HepG2 (cell line): ENCODE data around the gene PARD3. TPM values are rescaled to one million over a fixed set of nuclear protein-coding genes. Genes with fewer than 3 reads are reported as not detected.

Experiments
- ATAC-seq: fragments of 200-7000 bp; cut with Tn5 transposase; 3 replicates; pipeline ENCODE4 v1.9.1; 2020; ENCODE audit warnings: mild to moderate bottlenecking, moderate library complexity
- BruUV-seq: library from RNA; stranded (reverse); fragments of 400-500 nt; replicated peaks from 2 replicates; lab custom pipeline; 2021; lab: Mats Ljungman, UMichigan
- CTCF ChIA-PET: fragments of 300-600 bp; formaldehyde crosslinking; extraction: SDS; loops from one replicate; lab custom pipeline; 2021; ENCODE audit warnings: low total read pairs, inconsistent platforms, low intra/inter-chr PET ratio; lab: Yijun Ruan, JAX
- POLR2A ChIA-PET: fragments of 350-600 bp; sonication (Branson Sonifier 250); formaldehyde crosslinking; loops from one replicate; lab custom pipeline; 2020; ENCODE audit warnings: antibody characterized with exemption, inconsistent platforms; lab: Yijun Ruan, JAX
- DNase-seq: peaks from one replicate; pipeline ENCODE4 v3.0.0-alpha.2; 2015; ENCODE audit warnings: low spot score
- FAIRE-seq: peaks from 3 replicates; lab custom pipeline; 2011; peaks lifted over from hg19 to GRCh38; lab: Jason Lieb, UNC
- H2AFZ ChIP-seq: one replicate; pipeline ENCODE4 v1.6.1; 2011; ENCODE audit warnings: low read length, inconsistent platforms
- H3K27ac ChIP-seq: fragments of 300-600 bp; 3 replicates; pipeline ENCODE4 v1.8.0; 2011; ENCODE audit warnings: mixed run types, mild to moderate bottlenecking, mixed read lengths, low read length, inconsistent platforms; ENCODE audit not compliant: insufficient read depth; ENCODE audit errors: extremely low read length
- H3K27me3 ChIP-seq, 2 experiments: fragments of 200-600 bp in 1 of 2; 2 replicates in 1 of 2; 3 replicates in 1 of 2; pipeline versions ENCODE4 v1.6.0 to v1.8.0; 2011; ENCODE audit warnings: low read length in 2 of 2, mild to moderate bottlenecking in 2 of 2, moderate library complexity in 2 of 2, inconsistent platforms in 1 of 2; ENCODE audit not compliant: insufficient read depth in 2 of 2, control insufficient read depth in 1 of 2
- H3K36me3 ChIP-seq, 2 experiments: fragments of 200-600 bp in 1 of 2; replicated peaks in 1 of 2; 2 replicates in 1 of 2; 3 replicates in 1 of 2; pipeline versions ENCODE4 v1.5.1 to v1.8.0; 2011; ENCODE audit warnings: low read length in 2 of 2, inconsistent platforms in 1 of 2; ENCODE audit not compliant: insufficient read depth in 2 of 2, control insufficient read depth in 1 of 2
- H3K4me1 ChIP-seq: 2 replicates; pipeline ENCODE4 v1.5.1; 2012; ENCODE audit warnings: low read length, inconsistent platforms; ENCODE audit not compliant: insufficient read depth
- H3K4me2 ChIP-seq: 2 replicates; pipeline ENCODE4 v1.6.0; 2011; ENCODE audit warnings: low read depth, low read length, inconsistent platforms
- H3K4me3 ChIP-seq, 3 experiments: fragments of 200-600 bp in 1 of 3; sonication (generic), shearing (Covaris generic) in 1 of 3; replicated peaks in 1 of 3; 2 replicates each; pipeline ENCODE4 v1.5.1; 2011 to 2016; ENCODE audit warnings: low read length in 3 of 3, inconsistent platforms in 2 of 3, low read depth in 2 of 3, mild to moderate bottlenecking in 2 of 3, control low read depth in 1 of 3, mixed read lengths in 1 of 3; ENCODE audit not compliant: insufficient read depth in 1 of 3
- H3K79me2 ChIP-seq: one replicate; pipeline ENCODE4 v1.6.1; 2011; ENCODE audit warnings: low read length, inconsistent platforms; ENCODE audit not compliant: insufficient read depth
- H3K9ac ChIP-seq: 2 replicates; pipeline ENCODE4 v1.6.0; 2011; ENCODE audit warnings: mild to moderate bottlenecking, low read depth, low read length, inconsistent platforms; ENCODE audit not compliant: insufficient read depth
- H3K9me3 ChIP-seq: 2 replicates; pipeline ENCODE4 v1.5.1; 2012; ENCODE audit warnings: mild to moderate bottlenecking, low read length
- H4K20me1 ChIP-seq: 2 replicates; pipeline ENCODE4 v1.6.0; 2011; ENCODE audit warnings: inconsistent platforms, mild to moderate bottlenecking, low read length, moderate library complexity; ENCODE audit not compliant: insufficient read depth
- ARNT2 ChIP-seq: sonication (generic); formaldehyde crosslinking; IDR thresholded peaks from 2 replicates; pipeline ENCODE4 v1.8.0; 2022; ENCODE audit warnings: mild to moderate bottlenecking, low read depth, missing genetic modification reagents, moderate library complexity
- CBX1 ChIP-seq: IDR thresholded peaks from one replicate; pipeline ENCODE4 v1.6.1; 2016; ENCODE audit warnings: antibody characterized with exemption, low read depth
- PRMT3 ChIP-seq: sonication (generic); formaldehyde crosslinking; IDR thresholded peaks from 2 replicates; pipeline ENCODE4 v1.8.1; 2022; ENCODE audit warnings: low read depth, mild to moderate bottlenecking, moderate library complexity, missing genetic modification reagents, borderline replicate concordance
- whole genome bisulfite sequencing: methylation state at CpG from one replicate; pipeline ENCODE4 v1.1.6; 2017; ENCODE audit warnings: low lambda C conversion rate; 5-methylcytosine and 5-hydroxymethylcytosine counted together
- in situ Hi-C: cut with HindIII; loops from 2 replicates; pipeline ENCODE4 v1.10.0; 2017; ENCODE audit warnings: low pct_unique_long_range_greater_than_20kb; ENCODE audit not compliant: extremely low pct_ligation_motif_present
- intact Hi-C: fragments of 100-400 bp; cut with micrococcal nuclease; formaldehyde crosslinking; loops from one replicate; pipeline ENCODE4 v1.10.0; 2022; ENCODE audit not compliant: unreplicated experiment
- polyA plus RNA-seq, 8 experiments: library from polyadenylated mRNA; depleted of rRNA in 3 of 8; stranded (reverse) in 7 of 8; unstranded in 1 of 8; fragments of >200 nt; fragmentation: Illumina TruSeq in 4 of 8; extraction: Trizol in 4 of 8; gene quantifications; 2 replicates each; pipeline versions ENCODE4 v1.2.1 to v1.2.3, GENCODE V29; 2011 to 2016; ENCODE audit warnings: low read depth in 4 of 8, missing spikeins in 1 of 8, mixed read lengths in 1 of 8; ENCODE audit not compliant: insufficient read depth in 1 of 8
- total RNA-seq, 5 experiments: library from RNA; depleted of rRNA; stranded (reverse); fragments of >200 nt; fragmentation: Illumina TruSeq; extraction: Trizol; gene quantifications; 2 replicates each; pipeline ENCODE4 v1.2.3, GENCODE V29; 2016; ENCODE audit warnings: low read depth in 1 of 5
- TF ChIP-seq, protein P1 (sequence below): sonication (generic); formaldehyde crosslinking; IDR thresholded peaks from 2 replicates; pipeline ENCODE4 v1.4.0; 2020; ENCODE audit warnings: mild to moderate bottlenecking, missing genetic modification reagents

Gene PARD3
- total and polyA plus RNA-seq, 2 of the 13 experiments (the other 11 are each of a cell fraction or from before 2014, with no cell fraction given) = 40.9 to 60.0 TPM

DNA sequence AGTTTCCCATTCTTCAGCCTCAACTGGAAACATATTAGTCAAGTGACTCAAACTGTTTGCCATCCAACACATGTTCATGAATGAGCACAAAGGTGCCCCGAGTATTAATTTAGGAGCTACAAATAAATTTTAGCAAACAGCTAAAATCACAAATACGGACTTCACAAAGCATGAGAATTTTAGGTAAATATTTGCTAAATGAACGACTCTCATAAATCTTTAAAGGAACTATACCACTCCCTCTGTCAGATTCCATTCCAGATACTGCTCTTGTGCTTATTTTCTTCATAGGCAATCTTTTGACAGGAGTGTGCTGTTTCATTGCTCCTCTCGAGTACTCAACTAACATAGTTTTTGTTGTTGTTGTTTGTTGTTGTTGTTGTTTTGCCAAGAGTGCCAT is 330.9 kb downstream of the PARD3 start:
- in situ Hi-C loops (no loop called here), intact Hi-C loops (no loop called here)
- Histone ChIP-seq H3K4me3 (no peak overlapping the region), H3K4me1 (peaks cover 17% of the 10 kb centered on the region), H3K27me3 (no peaks in the 10 kb centered on the region), H3K79me2 (no peaks in the 10 kb centered on the region), H3K9ac (no peak overlapping the region), H3K36me3 (0 out of 5 replicates have a peak, but pooled peaks cover 0 to 1% of the 10 kb centered on the region in 2 experiments), H3K27ac (no peak overlapping the region), H3K9me3 (no peaks in the 10 kb centered on the region), H3K4me2 (no peak overlapping the region), H2AFZ (no peak overlapping the region), H4K20me1 (no peaks in the 10 kb centered on the region; the same call in 1 of the 2 replicates)
- DNase-seq = no peak
- FAIRE-seq = no peak
- TF ChIP-seq, protein P1, sequence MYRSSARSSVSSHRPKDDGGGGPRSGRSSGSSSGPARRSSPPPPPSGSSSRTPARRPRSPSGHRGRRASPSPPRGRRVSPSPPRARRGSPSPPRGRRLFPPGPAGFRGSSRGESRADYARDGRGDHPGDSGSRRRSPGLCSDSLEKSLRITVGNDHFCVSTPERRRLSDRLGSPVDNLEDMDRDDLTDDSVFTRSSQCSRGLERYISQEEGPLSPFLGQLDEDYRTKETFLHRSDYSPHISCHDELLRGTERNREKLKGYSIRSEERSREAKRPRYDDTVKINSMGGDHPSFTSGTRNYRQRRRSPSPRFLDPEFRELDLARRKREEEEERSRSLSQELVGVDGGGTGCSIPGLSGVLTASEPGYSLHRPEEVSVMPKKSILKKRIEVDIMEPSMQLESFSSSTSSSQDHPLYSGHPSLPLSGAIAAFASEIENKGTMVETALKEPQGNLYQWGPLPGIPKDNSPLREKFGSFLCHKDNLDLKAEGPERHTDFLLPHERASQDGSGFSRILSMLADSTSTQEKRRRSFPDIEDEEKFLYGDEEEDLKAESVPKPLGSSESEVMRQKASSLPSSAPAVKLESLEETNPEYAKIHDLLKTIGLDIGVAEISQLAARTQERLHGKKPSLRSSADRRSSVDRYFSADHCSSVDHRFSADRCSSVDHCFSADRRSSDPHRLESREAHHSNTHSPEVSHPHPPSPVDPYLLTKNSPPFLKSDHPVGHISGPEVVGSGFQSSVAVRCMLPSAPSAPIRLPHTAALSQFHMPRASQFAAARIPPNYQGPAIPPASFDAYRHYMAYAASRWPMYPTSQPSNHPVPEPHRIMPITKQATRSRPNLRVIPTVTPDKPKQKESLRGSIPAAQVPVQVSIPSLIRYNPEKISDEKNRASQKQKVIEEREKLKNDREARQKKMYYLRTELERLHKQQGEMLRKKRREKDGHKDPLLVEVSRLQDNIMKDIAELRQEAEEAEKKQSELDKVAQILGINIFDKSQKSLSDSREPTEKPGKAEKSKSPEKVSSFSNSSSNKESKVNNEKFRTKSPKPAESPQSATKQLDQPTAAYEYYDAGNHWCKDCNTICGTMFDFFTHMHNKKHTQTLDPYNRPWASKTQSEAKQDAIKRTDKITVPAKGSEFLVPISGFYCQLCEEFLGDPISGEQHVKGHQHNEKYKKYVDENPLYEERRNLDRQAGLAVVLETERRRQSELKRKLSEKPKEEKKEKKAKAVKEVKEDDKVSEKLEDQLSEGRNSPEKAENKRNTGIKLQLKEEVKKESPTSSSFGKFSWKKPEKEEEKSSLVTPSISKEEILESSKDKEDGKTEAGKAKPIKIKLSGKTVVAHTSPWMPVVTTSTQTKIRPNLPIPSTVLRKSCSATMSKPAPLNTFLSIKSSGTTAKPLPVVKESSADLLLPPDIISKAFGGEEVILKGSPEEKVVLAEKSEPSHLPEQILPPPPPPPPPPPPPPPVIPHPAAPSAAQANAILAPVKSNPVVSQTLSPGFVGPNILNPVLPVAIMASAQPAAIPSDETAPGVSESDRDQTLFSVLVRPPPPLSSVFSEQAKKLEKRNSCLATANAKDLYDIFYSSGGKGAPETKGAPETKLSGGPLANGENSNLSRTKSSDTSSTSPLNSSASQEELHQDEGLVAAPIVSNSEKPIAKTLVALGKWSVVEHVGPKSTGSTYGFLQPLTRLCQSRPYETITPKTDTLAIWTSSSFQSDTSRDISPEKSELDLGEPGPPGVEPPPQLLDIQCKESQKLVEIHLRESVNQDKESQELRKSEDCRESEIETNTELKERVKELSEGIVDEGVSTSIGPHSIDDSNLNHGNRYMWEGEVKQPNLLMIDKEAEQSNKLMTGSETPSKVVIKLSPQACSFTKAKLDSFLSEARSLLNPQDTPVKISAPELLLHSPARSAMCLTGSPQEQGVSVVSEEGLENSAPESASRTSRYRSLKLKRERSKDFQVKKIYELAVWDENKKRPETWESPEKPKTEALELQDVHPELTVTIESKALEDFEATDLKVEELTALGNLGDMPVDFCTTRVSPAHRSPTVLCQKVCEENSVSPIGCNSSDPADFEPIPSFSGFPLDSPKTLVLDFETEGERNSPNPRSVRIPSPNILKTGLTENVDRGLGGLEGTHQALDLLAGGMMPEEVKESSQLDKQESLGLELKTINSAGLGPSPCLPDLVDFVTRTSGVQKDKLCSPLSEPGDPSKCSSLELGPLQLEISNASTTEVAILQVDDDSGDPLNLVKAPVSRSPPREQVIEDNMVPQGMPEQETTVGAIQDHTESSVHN (CRISPR knock-in tag) = no peak
- TF ChIP-seq ARNT2 = no peak
- TF ChIP-seq PRMT3 (CRISPR knock-in tag) = no peak
- no peak for TF ChIP-seq CBX1
- ChIA-PET POLR2A (no interaction called here), CTCF (no interaction called here)
- ATAC-seq = no peak
- WGBS = 87% methylated on average over 4 of the region's 4 CpGs
- BruUV-seq = no TSS peak
